Fibroblast of mammary gland (primary cell): ENCODE results near the gene UNG.

Source experiments
- DNase-seq: peaks from one replicate; pipeline ENCODE4 v3.0.0-alpha.2; 2010; ENCODE audit warnings: low read depth
- H3K4me3 ChIP-seq: 2 replicates; pipeline ENCODE4 v1.5.1; 2011; ENCODE audit warnings: low read depth, mild to moderate bottlenecking, low read length, moderate library complexity; ENCODE audit not compliant: control insufficient read depth
- TF ChIP-seq, protein P1 (sequence below): conservative IDR thresholded peaks from 2 replicates; pipeline ENCODE4 v1.5.1; 2011; ENCODE audit warnings: low read depth, low read length, inconsistent platforms; ENCODE audit not compliant: control insufficient read depth, insufficient read depth

Gene UNG

DNA sequence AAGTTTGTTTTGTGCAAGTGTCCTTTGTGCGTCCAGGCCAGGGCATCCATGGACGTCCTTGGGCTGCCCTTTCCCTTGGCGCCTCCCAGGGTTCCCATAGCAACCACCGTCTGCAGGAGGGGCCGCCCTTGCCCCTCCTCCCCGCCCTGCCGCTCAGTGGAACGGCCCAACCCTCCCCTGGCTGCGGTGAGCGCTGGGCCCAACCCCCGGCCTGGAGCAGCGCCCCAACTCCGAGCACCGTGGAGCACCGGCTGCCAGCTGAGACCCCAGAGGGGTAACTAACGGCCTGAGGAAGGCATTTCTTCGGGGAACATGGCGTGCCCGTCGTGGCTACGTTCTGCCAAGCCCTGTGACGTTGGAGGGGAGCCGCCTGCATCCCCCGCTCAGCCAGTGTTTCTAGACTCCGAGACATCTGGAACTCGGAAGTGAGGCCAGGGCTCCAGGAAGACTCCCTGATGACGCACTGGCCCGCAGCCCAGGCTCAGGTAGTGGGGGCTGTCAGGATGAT is 13.6 kb downstream of the UNG start:
- peak; percentile 83 for DNase-seq
- H3K4me3 ChIP-seq = peak overlapping the region; percentile 64
- TF ChIP-seq, protein P1, sequence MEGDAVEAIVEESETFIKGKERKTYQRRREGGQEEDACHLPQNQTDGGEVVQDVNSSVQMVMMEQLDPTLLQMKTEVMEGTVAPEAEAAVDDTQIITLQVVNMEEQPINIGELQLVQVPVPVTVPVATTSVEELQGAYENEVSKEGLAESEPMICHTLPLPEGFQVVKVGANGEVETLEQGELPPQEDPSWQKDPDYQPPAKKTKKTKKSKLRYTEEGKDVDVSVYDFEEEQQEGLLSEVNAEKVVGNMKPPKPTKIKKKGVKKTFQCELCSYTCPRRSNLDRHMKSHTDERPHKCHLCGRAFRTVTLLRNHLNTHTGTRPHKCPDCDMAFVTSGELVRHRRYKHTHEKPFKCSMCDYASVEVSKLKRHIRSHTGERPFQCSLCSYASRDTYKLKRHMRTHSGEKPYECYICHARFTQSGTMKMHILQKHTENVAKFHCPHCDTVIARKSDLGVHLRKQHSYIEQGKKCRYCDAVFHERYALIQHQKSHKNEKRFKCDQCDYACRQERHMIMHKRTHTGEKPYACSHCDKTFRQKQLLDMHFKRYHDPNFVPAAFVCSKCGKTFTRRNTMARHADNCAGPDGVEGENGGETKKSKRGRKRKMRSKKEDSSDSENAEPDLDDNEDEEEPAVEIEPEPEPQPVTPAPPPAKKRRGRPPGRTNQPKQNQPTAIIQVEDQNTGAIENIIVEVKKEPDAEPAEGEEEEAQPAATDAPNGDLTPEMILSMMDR = no peak

DNA sequence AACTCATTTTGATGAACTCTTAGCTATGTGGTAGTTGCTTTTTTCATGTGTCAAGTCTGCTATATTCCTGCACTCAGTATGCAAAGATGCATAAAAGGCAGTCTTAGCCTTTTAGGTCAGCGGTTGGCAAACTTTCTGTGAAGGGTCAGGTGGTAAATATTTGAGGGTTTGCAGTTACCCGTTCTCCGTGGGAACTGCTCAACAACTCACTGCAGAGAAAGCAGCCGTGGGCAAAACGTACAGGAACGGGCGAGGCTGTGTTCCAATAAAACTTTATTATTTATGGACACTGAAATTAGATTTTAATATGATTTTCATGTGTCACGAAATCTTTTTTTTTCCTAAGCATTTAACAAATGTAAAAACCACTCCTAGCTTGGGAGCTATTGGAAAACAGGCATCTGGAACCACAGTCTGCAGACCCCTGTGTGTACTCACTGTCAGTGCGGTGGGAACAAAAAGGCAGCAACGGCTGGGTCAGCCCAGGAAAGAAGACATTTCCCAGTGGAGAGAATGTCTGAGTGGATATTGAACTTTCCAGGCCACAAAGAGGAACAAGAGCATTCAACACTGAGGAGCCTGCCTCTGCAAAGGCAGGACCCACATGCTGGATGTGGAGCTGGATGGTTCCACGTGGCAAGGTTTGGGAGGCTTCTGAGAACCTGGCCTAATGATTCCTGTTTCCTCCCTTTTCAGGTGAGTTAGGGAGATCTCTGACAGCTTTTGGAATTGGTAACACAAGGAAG is 15.5 kb downstream of the UNG start:
- no peak overlapping the region for H3K4me3 ChIP-seq
- no peak for DNase-seq
- TF ChIP-seq, protein P1 = no peak

DNA sequence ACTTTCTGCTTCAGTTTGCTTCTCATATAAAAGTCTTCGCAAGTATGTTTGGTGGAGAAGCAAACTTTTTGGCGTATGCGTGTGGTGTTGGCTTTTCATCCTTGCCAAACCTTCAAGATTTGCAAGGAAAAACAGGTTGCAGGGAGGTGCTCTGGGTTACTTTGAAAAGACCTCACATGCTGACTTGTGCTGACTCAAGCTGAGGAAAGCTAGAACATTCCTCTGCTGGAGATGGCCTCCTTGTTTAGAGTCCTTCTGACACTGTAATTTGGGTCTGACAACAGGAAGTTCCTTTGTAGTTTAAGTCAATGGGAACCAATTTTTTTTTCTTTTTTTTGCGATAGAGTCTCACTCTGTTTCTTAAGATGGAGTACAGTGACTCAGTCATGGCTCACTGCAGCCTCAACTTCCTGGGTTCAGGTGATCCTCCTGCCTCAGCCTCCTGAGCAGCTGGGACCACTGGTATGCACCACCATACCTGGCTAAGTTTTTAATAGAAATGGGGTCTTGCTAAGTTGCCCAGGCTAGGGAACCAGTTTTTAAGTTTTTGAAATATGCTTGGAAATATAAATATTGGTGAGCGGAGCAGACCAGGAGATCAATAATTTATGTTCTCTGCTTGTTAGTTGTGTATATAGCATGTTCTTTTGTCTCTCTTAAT is 16.4 kb downstream of the UNG start:
- TF ChIP-seq, protein P1 = no peak
- DNase-seq = no peak
- no peak overlapping the region for H3K4me3 ChIP-seq

DNA sequence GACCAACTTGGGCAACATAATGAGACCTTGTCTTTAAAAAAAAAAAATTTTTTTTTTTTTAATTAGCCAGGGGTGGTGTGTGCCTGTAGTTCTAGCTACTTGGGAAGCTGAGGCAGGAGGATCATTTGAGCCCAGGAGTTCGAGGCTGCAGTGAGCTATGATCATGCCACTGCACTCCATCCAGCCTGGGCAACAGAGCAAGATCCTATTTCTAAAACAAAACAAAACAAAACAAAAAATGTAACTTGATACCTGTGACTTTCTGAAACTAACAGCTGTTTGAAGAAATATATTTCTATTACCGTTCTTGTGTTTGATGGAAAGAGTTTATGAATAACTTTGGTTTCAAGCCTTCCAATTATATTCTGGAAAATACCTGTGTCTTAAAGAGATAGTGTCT is 17.2 kb downstream of the UNG start:
- no peak overlapping the region for H3K4me3 ChIP-seq
- TF ChIP-seq, protein P1 = no peak
- DNase-seq = no peak

DNA sequence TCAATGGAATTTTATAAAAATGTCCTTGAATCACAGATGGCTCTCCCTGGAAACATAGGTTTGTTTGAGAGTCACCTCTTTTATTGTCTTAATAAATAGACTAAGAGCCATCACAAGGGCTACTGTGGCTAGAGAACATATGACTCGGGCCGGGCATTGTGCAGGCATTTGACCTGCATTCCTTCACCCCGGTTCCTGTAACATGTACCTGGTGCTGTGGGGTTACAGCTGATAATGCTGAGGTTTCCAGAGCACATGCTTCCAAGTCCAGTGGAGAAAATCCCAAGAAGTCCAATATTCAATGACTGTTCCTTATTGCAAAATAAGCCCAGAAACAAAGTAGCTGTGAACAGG is 18.0 kb downstream of the UNG start:
- TF ChIP-seq, protein P1 = no peak
- no peak overlapping the region for H3K4me3 ChIP-seq
- no peak for DNase-seq

DNA sequence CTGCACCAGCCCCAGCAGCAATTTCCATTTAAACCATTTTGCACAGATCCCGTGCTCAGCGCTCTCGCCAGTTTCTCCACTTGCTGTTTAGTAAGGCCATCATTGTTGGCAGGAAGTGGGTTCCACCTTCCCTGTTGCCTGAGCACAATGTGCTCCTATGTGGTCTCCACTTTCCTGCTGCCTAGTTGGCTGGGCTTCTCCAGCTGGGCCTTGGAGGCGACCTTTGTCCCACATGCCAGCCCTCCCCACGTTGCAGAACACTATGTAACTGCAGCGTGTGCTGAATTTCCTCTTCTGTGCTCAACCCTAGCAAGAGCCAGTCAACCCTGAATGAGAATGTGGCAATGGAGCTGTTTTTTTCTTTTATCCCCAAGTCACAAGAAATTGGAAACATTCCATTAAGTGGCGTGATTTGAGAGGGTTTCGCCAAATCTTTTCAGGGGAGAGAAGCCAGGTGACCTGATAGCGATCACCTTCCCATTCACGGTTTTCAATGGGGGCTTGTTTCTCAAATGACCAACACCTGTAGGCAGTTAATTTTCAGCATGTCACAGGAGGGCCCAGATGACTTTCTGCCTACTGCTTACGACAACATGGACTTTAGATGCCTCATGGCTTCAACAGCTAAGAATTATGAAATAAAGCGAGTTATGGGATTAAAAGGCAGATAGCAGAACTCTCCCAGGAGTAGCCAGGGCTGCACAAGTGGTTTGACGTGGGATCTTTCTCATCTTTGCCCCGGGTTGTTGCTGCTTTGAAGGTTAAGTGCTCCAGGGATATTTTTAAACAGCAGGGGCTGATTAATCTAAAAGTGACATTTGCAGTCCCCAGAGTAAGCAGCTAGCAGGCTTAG is 18.6 kb downstream of the UNG start, which contains the start of gene ACACB:
TSS of gene ACACB (plus strand) at position 830 of the 853 bp plus-strand sequence. CDS start 22,819 bp downstream, outside the sequence.
- no peak within 1 kb of the TSS for H3K4me3 ChIP-seq
- no peak for DNase-seq
- TF ChIP-seq, protein P1 = no peak
